Pericardium fibroblast (primary cell): ENCODE measurements around the gene ETV3. TPM values are rescaled to one million over a fixed set of nuclear protein-coding genes. Genes with fewer than 3 reads are reported as not detected.

ENCODE experiments used
- total RNA-seq: library from RNA; depleted of rRNA; stranded (reverse); fragments of >200 nt; gene quantifications from 2 replicates; pipeline ENCODE4 v1.2.3, GENCODE V29; 2015

ETV3 gene
- 8.2 and 9.2 TPM in 2 replicates for total RNA-seq

DNA sequence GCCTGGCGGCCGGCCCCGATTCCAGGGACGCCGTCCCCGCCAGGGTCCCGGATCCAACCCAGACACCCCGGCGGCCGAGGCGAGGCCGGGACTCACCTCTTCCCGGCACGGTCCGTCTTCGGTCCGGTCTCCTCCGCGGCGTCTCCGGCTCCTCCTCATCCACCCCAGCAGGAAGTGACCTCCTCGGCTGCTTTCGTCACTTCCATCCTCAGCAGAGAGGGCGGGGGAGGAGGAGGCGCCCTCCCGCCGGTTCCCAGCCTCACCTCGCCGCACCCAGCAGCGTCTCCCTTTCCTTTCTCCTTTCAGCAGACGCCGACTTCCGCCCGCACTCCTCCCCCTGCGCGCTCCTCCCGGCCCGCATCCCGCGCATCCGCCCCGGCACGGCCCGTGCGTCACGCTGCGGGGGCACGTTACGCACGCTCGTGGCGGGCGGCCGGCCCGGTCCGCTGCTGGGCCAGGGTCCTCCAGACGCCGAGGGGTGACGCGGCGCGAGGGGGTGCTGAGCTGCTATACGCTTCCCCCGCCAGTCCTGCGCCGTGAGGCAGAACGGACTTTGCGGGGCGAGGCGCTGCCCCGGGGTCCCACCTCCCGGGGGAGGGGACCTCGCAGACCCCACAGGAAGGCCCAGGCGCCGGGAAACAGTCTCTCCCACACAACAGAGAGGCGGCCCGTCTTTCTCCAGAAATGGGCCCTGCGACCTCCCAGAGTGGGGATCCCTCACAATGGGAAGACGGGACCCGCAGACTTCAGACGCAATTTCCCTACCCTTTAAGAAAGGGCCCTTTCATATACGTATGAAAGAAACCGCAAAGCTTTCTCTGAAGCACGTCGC lies at the start of gene ETV3:
Gene ETV3, minus strand, starts transcription at position 176 of the 832 bp plus-strand sequence. CDS start 2,043 bp downstream, outside the sequence.

DNA sequence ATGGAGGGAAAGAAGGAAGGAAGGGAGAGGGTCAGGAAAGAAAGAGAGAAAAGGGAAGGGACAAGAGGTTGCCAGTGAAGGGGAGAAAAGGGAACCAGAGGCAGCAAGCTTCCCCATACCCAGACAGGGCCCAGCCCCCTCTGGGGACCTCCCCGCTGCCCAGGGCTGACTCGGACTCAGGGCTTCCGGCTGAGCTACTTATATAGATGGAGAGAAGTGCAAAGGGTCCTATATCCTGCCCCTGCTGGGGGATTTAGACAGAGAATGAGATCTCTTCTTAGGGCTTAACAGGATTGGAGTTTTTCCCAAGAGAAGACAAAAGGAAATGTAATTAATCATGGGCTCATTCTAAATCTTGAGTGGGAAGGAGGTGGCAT lies 38.6 kb downstream of the ETV3 start, which contains the start of gene ETV3L:
Gene ETV3L, minus strand, starts transcription at position 176 of the 377 bp plus-strand sequence. CDS start 285 bp downstream, outside the sequence.

Other genes with a start within 250 kb of the ETV3 start
- 20.1 and 23.8 TPM in 2 replicates for gene PEAR1, start 244.7 kb downstream of the ETV3 start, total RNA-seq
- gene LRRC71, start 217.8 kb downstream of the ETV3 start, total RNA-seq, result not detected in 2 replicates
- gene ARHGEF11, start 92.7 kb downstream of the ETV3 start, total RNA-seq, result 20.2 and 24.9 TPM in 2 replicates
- not detected in 2 replicates for gene ETV3L, start 38.6 kb downstream of the ETV3 start, total RNA-seq